Common myeloid progenitor, CD34-positive (primary cell): Measurements from ENCODE around the gene LMNTD2.

Experiments used
- CTCF ChIA-PET: fragments of 350-600 bp; sonication (Branson Sonifier 250); formaldehyde crosslinking; loops from one replicate; lab custom pipeline; 2021; ENCODE audit warnings: antibody characterized with exemption; lab: Charles Lee
- POLR2A ChIA-PET: fragments of 350-600 bp; sonication (Branson Sonifier 250); formaldehyde crosslinking; loops from one replicate; lab custom pipeline; 2021; ENCODE audit warnings: antibody characterized with exemption; lab: Charles Lee
- DNase-seq, 3 donors: peaks; one replicate each; pipeline versions ENCODE4 v3.0.0 to v3.0.0-alpha.2; 2013
- H3K27ac ChIP-seq, 2 experiments: 1 replicate in 1 of 2; 2 replicates in 1 of 2; pipeline ENCODE4 v1.7.0; 2013; ENCODE audit warnings: inconsistent platforms in 2 of 2, low read length in 2 of 2, mild to moderate bottlenecking in 2 of 2, low read depth in 1 of 2, moderate library complexity in 1 of 2; ENCODE audit not compliant: severe bottlenecking in 2 of 2, insufficient read depth in 1 of 2, poor library complexity in 1 of 2
- H3K27me3 ChIP-seq, 5 experiments: replicated peaks in 2 of 5; 1 replicate in 3 of 5; 2 replicates in 2 of 5; pipeline versions ENCODE4 v1.6.1 to v1.7.0; 2013; ENCODE audit warnings: low read length in 4 of 5, mild to moderate bottlenecking in 2 of 5, moderate library complexity in 2 of 5, inconsistent platforms in 1 of 5; ENCODE audit not compliant: insufficient read depth in 5 of 5, control insufficient read depth in 4 of 5
- H3K36me3 ChIP-seq, 4 experiments: 1 replicate in 2 of 4; 2 replicates in 2 of 4; pipeline versions ENCODE4 v1.6.1 to v1.7.0; 2013; ENCODE audit warnings: low read length in 3 of 4, control low read depth in 1 of 4, mild to moderate bottlenecking in 1 of 4; ENCODE audit not compliant: control insufficient read depth in 4 of 4, insufficient read depth in 4 of 4
- H3K4me1 ChIP-seq, 4 experiments: 1 replicate in 3 of 4; 2 replicates in 1 of 4; pipeline versions ENCODE4 v1.6.1 to v1.7.1; 2013; ENCODE audit warnings: low read length in 3 of 4, mild to moderate bottlenecking in 3 of 4, control low read depth in 1 of 4, inconsistent platforms in 1 of 4, moderate library complexity in 1 of 4; ENCODE audit not compliant: control insufficient read depth in 4 of 4, insufficient read depth in 4 of 4; ENCODE audit errors: control extremely low read depth in 1 of 4
- H3K4me3 ChIP-seq, 7 experiments: 1 replicate in 4 of 7; 2 replicates in 3 of 7; pipeline versions ENCODE4 v1.5.1 to v1.7.0; 2013; ENCODE audit warnings: mild to moderate bottlenecking in 7 of 7, low read length in 6 of 7, moderate library complexity in 6 of 7, inconsistent platforms in 2 of 7, low read depth in 2 of 7, control low read depth in 1 of 7; ENCODE audit not compliant: insufficient read depth in 4 of 7, control insufficient read depth in 1 of 7; ENCODE audit errors: extremely low read depth in 1 of 7
- H3K9me3 ChIP-seq, 5 experiments: 1 replicate in 4 of 5; 2 replicates in 1 of 5; pipeline versions ENCODE4 v1.6.1 to v1.7.1; 2013; ENCODE audit warnings: low read length in 4 of 5, mild to moderate bottlenecking in 2 of 5, inconsistent platforms in 1 of 5, low read depth in 1 of 5, moderate library complexity in 1 of 5; ENCODE audit not compliant: control insufficient read depth in 4 of 5, insufficient read depth in 2 of 5; ENCODE audit errors: control extremely low read depth in 1 of 5
- WGBS: methylation state at CpG from one replicate; pipeline ENCODE4 v1.1.5; 2013; ENCODE audit not compliant: insufficient coverage; 5-methylcytosine and 5-hydroxymethylcytosine counted together

The LMNTD2 gene

GRCh38 chr11:531919-532526 is 28.5 kb downstream of the LMNTD2 start:
- Histone ChIP-seq H3K27me3 (no peaks in the 10 kb centered on the region), H3K9me3 (no peaks in the 10 kb centered on the region), H3K4me1 (peaks cover 0 to 24% (median 22%) of the 10 kb centered on the region in 4 experiments), H3K36me3 (peaks cover 2 to 43% (median 24%) of the 10 kb centered on the region in 4 experiments), H3K4me3 (no peak overlapping the region), H3K27ac (no peak overlapping the region)
- ChIA-PET POLR2A (no interaction called here), CTCF (interaction anchor here (1.0 to 2.5 kb wide), 3 partner anchors 12 to 22 kb away, joined by 3 to 9 read pairs (median 3); no protein-coding TSS in a partner anchor)
- 81% methylated on average over 10 of the region's 18 CpGs for WGBS
- no peak for DNase-seq

GRCh38 chr11:530960-531831 is 29.3 kb downstream of the LMNTD2 start:
- no peak for DNase-seq
- H3K27me3 ChIP-seq = no peaks in the 10 kb centered on the region
- H3K36me3 ChIP-seq = peaks cover 2 to 43% (median 24%) of the 10 kb centered on the region in 4 experiments
- no peak overlapping the region for H3K4me3 ChIP-seq
- no peak overlapping the region for H3K27ac ChIP-seq
- H3K9me3 ChIP-seq = no peaks in the 10 kb centered on the region
- ChIA-PET POLR2A (no interaction called here), CTCF (interaction anchor here (2.5 kb wide), 1 partner anchor 12 kb away, joined by 9 read pairs; no protein-coding TSS in a partner anchor)
- 97% methylated on average over 20 of the region's 28 CpGs for WGBS
- H3K4me1 ChIP-seq = peaks cover 0 to 16% (median 14%) of the 10 kb centered on the region in 4 experiments

- H3K27ac ChIP-seq = no peak overlapping the region
- no peaks in the 10 kb centered on the region for H3K27me3 ChIP-seq
- no peak for DNase-seq
- H3K4me1 ChIP-seq = peaks cover 0 to 10% (median 9%) of the 10 kb centered on the region in 4 experiments
- POLR2A ChIA-PET = no interaction called here
- CTCF ChIA-PET = interaction anchor here (1.0 kb wide), 1 partner anchor 11 kb away, joined by 3 read pairs; no protein-coding TSS in a partner anchor
- peaks cover 2 to 43% (median 24%) of the 10 kb centered on the region in 4 experiments for H3K36me3 ChIP-seq
- H3K9me3 ChIP-seq = no peaks in the 10 kb centered on the region
- H3K4me3 ChIP-seq = no peak overlapping the region
- 95% methylated on average over 11 of the region's 18 CpGs for WGBS
Observed at GRCh38 chr11:529728-530411, 30.7 kb downstream of the LMNTD2 start.

- Histone ChIP-seq H3K9me3 (no peaks in the 10 kb centered on the region), H3K4me3 (no peak overlapping the region), H3K27me3 (no peaks in the 10 kb centered on the region), H3K36me3 (peaks cover 2 to 43% (median 24%) of the 10 kb centered on the region in 4 experiments), H3K27ac (no peak overlapping the region), H3K4me1 (peaks cover 0 to 2% (median 1%) of the 10 kb centered on the region in 4 experiments)
- ChIA-PET POLR2A (no interaction called here), CTCF (interaction anchor here (1.0 kb wide), 1 partner anchor 10 kb away, joined by 3 read pairs; no protein-coding TSS in a partner anchor)
- WGBS = 95% methylated on average over 27 of the region's 29 CpGs
- DNase-seq = no peak
Observed at GRCh38 chr11:528815-529727, 31.5 kb downstream of the LMNTD2 start.

GRCh38 chr11:528166-528814 is 32.2 kb downstream of the LMNTD2 start:
- Histone ChIP-seq H3K36me3 (peaks cover 0 to 36% (median 21%) of the 10 kb centered on the region in 4 experiments), H3K4me3 (no peak overlapping the region), H3K27me3 (no peaks in the 10 kb centered on the region), H3K4me1 (no peaks in the 10 kb centered on the region), H3K27ac (no peak overlapping the region), H3K9me3 (no peaks in the 10 kb centered on the region)
- DNase-seq = no peak
- ChIA-PET CTCF (interaction anchor here (0.7 kb wide), 1 partner anchor 323 kb away, joined by 3 read pairs; no protein-coding TSS in a partner anchor), POLR2A (no interaction called here)
- WGBS = 93% methylated on average over 27 of the region's 30 CpGs

- Histone ChIP-seq H3K27me3 (no peaks in the 10 kb centered on the region), H3K36me3 (peaks cover 0 to 16% (median 6%) of the 10 kb centered on the region in 4 experiments), H3K4me1 (no peaks in the 10 kb centered on the region), H3K4me3 (no peak overlapping the region), H3K9me3 (no peaks in the 10 kb centered on the region), H3K27ac (no peak overlapping the region)
- no peak for DNase-seq
- ChIA-PET POLR2A (no interaction called here), CTCF (no interaction called here)
- WGBS = 94% methylated on average over 16 of the region's 17 CpGs
Observed at GRCh38 chr11:526192-526591, 34.3 kb downstream of the LMNTD2 start.
